WTC11 (cell line): ENCODE measurements around the gene GLCCI1. TPM values are rescaled to one million over a fixed set of nuclear protein-coding genes. Genes with fewer than 3 reads are reported as not detected.

Experiments used
- ATAC-seq: fragments of 200-7000 bp; cut with Tn5 transposase; 2 replicates; pipeline ENCODE4 v1.10.0; 2021; ENCODE audit warnings: mild to moderate bottlenecking, moderate library complexity
- CTCF ChIA-PET: fragments of 300-600 bp; sonication (Branson Sonifier 250); formaldehyde crosslinking; loops from one replicate; lab custom pipeline; 2021; ENCODE audit warnings: antibody characterized with exemption; lab: Charles Lee
- POLR2A ChIA-PET: fragments of 350-600 bp; sonication (Branson Sonifier 250); formaldehyde crosslinking; loops from one replicate; lab custom pipeline; 2021; ENCODE audit warnings: antibody characterized with exemption; lab: Charles Lee
- DNase-seq: peaks from one replicate; pipeline ENCODE4 v3.0.0; 2021; ENCODE audit warnings: low spot score
- H3K27ac Mint-ChIP-seq: 2 replicates; pipeline ENCODE4 v1.8.0; 2021; ENCODE audit warnings: mixed read lengths
- H3K27me3 Mint-ChIP-seq: 2 replicates; pipeline ENCODE4 v1.8.0; 2021; ENCODE audit warnings: low read depth, mild to moderate bottlenecking, moderate library complexity, mixed read lengths
- H3K36me3 Mint-ChIP-seq: 2 replicates; pipeline ENCODE4 v1.8.0; 2021; ENCODE audit warnings: mixed read lengths
- H3K4me1 Mint-ChIP-seq: 2 replicates; pipeline ENCODE4 v1.8.0; 2022; ENCODE audit warnings: mixed read lengths
- H3K4me3 Mint-ChIP-seq: 2 replicates; pipeline ENCODE4 v1.8.0; 2021; ENCODE audit warnings: mild to moderate bottlenecking, moderate library complexity, mixed read lengths
- H3K9me3 Mint-ChIP-seq: 2 replicates; pipeline ENCODE4 v1.8.0; 2021; ENCODE audit warnings: mixed read lengths
- AR ChIP-seq: fragments of 250-450 bp; sonication (Bioruptor Pico); IDR thresholded peaks from 2 replicates; pipeline ENCODE4 v1.9.0; 2021; ENCODE audit warnings: mild to moderate bottlenecking
- ATF3 ChIP-seq: sonication (generic); formaldehyde crosslinking; conservative IDR thresholded peaks from 2 replicates; pipeline ENCODE4 v1.8.1; 2022; ENCODE audit warnings: mild to moderate bottlenecking, missing genetic modification reagents
- E2F1 ChIP-seq: sonication (generic); formaldehyde crosslinking; IDR thresholded peaks from 2 replicates; pipeline ENCODE4 v1.8.0; 2022; ENCODE audit warnings: mild to moderate bottlenecking, missing genetic modification reagents
- E2F4 ChIP-seq: sonication (generic); formaldehyde crosslinking; IDR thresholded peaks from 2 replicates; pipeline ENCODE4 v1.8.1; 2022; ENCODE audit warnings: low read depth, mild to moderate bottlenecking, moderate library complexity, missing genetic modification reagents, borderline replicate concordance
- E2F5 ChIP-seq: sonication (generic); formaldehyde crosslinking; IDR thresholded peaks from 2 replicates; pipeline ENCODE4 v1.8.1; 2022; ENCODE audit warnings: mild to moderate bottlenecking, moderate library complexity, missing genetic modification reagents
- ERG ChIP-seq: fragments of 250-450 bp; sonication (Bioruptor Pico); IDR thresholded peaks from 2 replicates; pipeline ENCODE4 v1.8.0; 2021; ENCODE audit warnings: mild to moderate bottlenecking
- ESRRA ChIP-seq: sonication (generic); formaldehyde crosslinking; IDR thresholded peaks from 2 replicates; pipeline ENCODE4 v1.8.1; 2022; ENCODE audit warnings: mild to moderate bottlenecking, missing genetic modification reagents, borderline replicate concordance
- ETV6 ChIP-seq: sonication (generic); formaldehyde crosslinking; IDR thresholded peaks from 2 replicates; pipeline ENCODE4 v1.8.1; 2022; ENCODE audit warnings: mild to moderate bottlenecking, missing genetic modification reagents
- FOXP1 ChIP-seq: sonication (generic); formaldehyde crosslinking; IDR thresholded peaks from 2 replicates; pipeline ENCODE4 v1.8.0; 2022; ENCODE audit warnings: missing genetic modification reagents, mild to moderate bottlenecking, moderate library complexity, borderline replicate concordance
- GRHL2 ChIP-seq: fragments of 250-450 bp; sonication (Bioruptor Pico); IDR thresholded peaks from 2 replicates; pipeline ENCODE4 v1.8.0; 2022; ENCODE audit warnings: mild to moderate bottlenecking, moderate library complexity; ENCODE audit not compliant: insufficient replicate concordance, severe bottlenecking
- GTF2I ChIP-seq: fragments of 250-450 bp; sonication (Bioruptor Pico); conservative IDR thresholded peaks from 2 replicates; pipeline ENCODE4 v1.4.0; 2021; ENCODE audit warnings: mild to moderate bottlenecking
- IRF2 ChIP-seq: sonication (generic); formaldehyde crosslinking; IDR thresholded peaks from 2 replicates; pipeline ENCODE4 v1.8.0; 2022; ENCODE audit warnings: low read depth, missing genetic modification reagents, borderline replicate concordance
- MLX ChIP-seq: sonication (generic); formaldehyde crosslinking; IDR thresholded peaks from 2 replicates; pipeline ENCODE4 v1.8.1; 2023; ENCODE audit warnings: mild to moderate bottlenecking, missing genetic modification reagents, moderate library complexity
- RORB ChIP-seq: fragments of 250-450 bp; sonication (Bioruptor Pico); IDR thresholded peaks from 2 replicates; pipeline ENCODE4 v1.9.0; 2021; ENCODE audit warnings: mild to moderate bottlenecking
- SMAD4 ChIP-seq: sonication (generic); formaldehyde crosslinking; IDR thresholded peaks from 2 replicates; pipeline ENCODE4 v1.8.0; 2022; ENCODE audit warnings: mild to moderate bottlenecking, missing genetic modification reagents
- SOX15 ChIP-seq: fragments of 250-450 bp; sonication (Bioruptor Pico); IDR thresholded peaks from 2 replicates; pipeline ENCODE4 v1.9.0; 2021; ENCODE audit warnings: mild to moderate bottlenecking
- TP53 ChIP-seq: sonication (generic); formaldehyde crosslinking; IDR thresholded peaks from 2 replicates; pipeline ENCODE4 v1.8.1; 2023; ENCODE audit warnings: mild to moderate bottlenecking, missing genetic modification reagents
- ZNF219 ChIP-seq: sonication (generic); formaldehyde crosslinking; IDR thresholded peaks from 2 replicates; pipeline ENCODE4 v1.8.0; 2023; ENCODE audit warnings: missing genetic modification reagents, mild to moderate bottlenecking, borderline replicate concordance
- ZNF416 ChIP-seq: fragments of 250-450 bp; sonication (Bioruptor Pico); IDR thresholded peaks from 2 replicates; pipeline ENCODE4 v1.9.0; 2021; ENCODE audit warnings: mild to moderate bottlenecking, inconsistent platforms
- total RNA-seq: library from RNA; stranded (reverse); gene quantifications from 3 replicates; pipeline ENCODE4 v1.2.3, GENCODE V29; 2021

The GLCCI1 gene
- total RNA-seq, 1 experiment from 2014 or later, result 23.8 TPM

- ATAC-seq (peak; percentile 31), DNase-seq (no peak)
- Mint-ChIP-seq H3K36me3 (peaks cover 18% of the 10 kb centered on the region), H3K27ac (peak overlapping the region; percentile 34; the same call in 1 of the 2 replicates), H3K9me3 (peaks cover 24% of the 10 kb centered on the region)
- TF ChIP-seq ZNF219 (no peak), TP53 (CRISPR knock-in tag) (no peak), SOX15 (CRISPR knock-in tag) (no peak)
- TF ChIP-seq, all 79 proteins: peak for 0
- no peak overlapping the region for H3K4me3 Mint-ChIP-seq
- POLR2A ChIA-PET, result no interaction called here
- H3K4me1 Mint-ChIP-seq, result peaks cover 34% of the 10 kb centered on the region
- CTCF ChIA-PET, result interaction anchor here (0.6 to 1.0 kb wide), 2 partner anchors 11 to 471 kb away, joined by 3 to 4 read pairs; partner anchors contain the start of gene UMAD1
- no peaks in the 10 kb centered on the region for H3K27me3 Mint-ChIP-seq
Measured at GRCh38 chr7:8111282-8111960, 142.8 kb downstream of the GLCCI1 start.

- H3K9me3 Mint-ChIP-seq, result peaks cover 22% of the 10 kb centered on the region
- H3K27me3 Mint-ChIP-seq, result no peaks in the 10 kb centered on the region
- no peak for DNase-seq
- ATAC-seq, result no peak
- peaks cover 18% of the 10 kb centered on the region for H3K36me3 Mint-ChIP-seq
- ChIA-PET CTCF (interaction anchor here (1.7 kb wide), 1 partner anchor 183 kb away, joined by 5 read pairs; no protein-coding TSS in a partner anchor), POLR2A (interaction anchor here (0.6 kb wide), 1 partner anchor 414 kb away, joined by 5 read pairs; no protein-coding TSS in a partner anchor)
- H3K27ac Mint-ChIP-seq, result no peak overlapping the region
- H3K4me1 Mint-ChIP-seq, result peaks cover 34% of the 10 kb centered on the region
- H3K4me3 Mint-ChIP-seq, result no peak overlapping the region
- TF ChIP-seq SOX15 (CRISPR knock-in tag) (no peak), E2F4 (CRISPR knock-in tag) (no peak), FOXP1 (CRISPR knock-in tag) (no peak), ERG (no peak), SMAD4 (CRISPR knock-in tag) (no peak), TP53 (CRISPR knock-in tag) (no peak), E2F1 (CRISPR knock-in tag) (no peak), ZNF219 (no peak)
- TF ChIP-seq, all 79 proteins: peak for 0
Measured at GRCh38 chr7:8112685-8113084, 144.1 kb downstream of the GLCCI1 start.

- POLR2A ChIA-PET, result interaction anchor here (0.6 kb wide), 1 partner anchor 414 kb away, joined by 5 read pairs; no protein-coding TSS in a partner anchor
- Mint-ChIP-seq H3K27me3 (no peaks in the 10 kb centered on the region), H3K27ac (no peak overlapping the region), H3K4me3 (no peak overlapping the region), H3K36me3 (peaks cover 18% of the 10 kb centered on the region), H3K9me3 (peaks cover 20% of the 10 kb centered on the region), H3K4me1 (peaks cover 38% of the 10 kb centered on the region)
- CTCF ChIA-PET, result interaction anchor here (1.7 kb wide), 1 partner anchor 183 kb away, joined by 5 read pairs; no protein-coding TSS in a partner anchor
- no peak for DNase-seq
- TF ChIP-seq ZNF416 (CRISPR knock-in tag) (no peak), ETV6 (CRISPR knock-in tag) (no peak), MLX (CRISPR knock-in tag) (no peak), SMAD4 (CRISPR knock-in tag) (no peak), GRHL2 (no peak), RORB (no peak), IRF2 (no peak), E2F5 (CRISPR knock-in tag) (no peak), ATF3 (no peak), AR (CRISPR knock-in tag) (no peak), ESRRA (no peak), GTF2I (CRISPR knock-in tag) (no peak)
- no peak for ATAC-seq
Measured at GRCh38 chr7:8113184-8113583, 144.6 kb downstream of the GLCCI1 start.
